PC-3 (cell line): Measurements from ENCODE around the gene CACUL1. TPM values are rescaled to one million over a fixed set of nuclear protein-coding genes. Genes with fewer than 3 reads are reported as not detected.

Source experiments
- ATAC-seq: fragments of 200-7000 bp; cut with Tn5 transposase; 2 replicates; pipeline ENCODE4 v1.9.1; 2020; ENCODE audit warnings: mild to moderate bottlenecking, moderate library complexity
- BruUV-seq: library from RNA; stranded (reverse); fragments of 400-500 nt; replicated peaks from 2 replicates; lab custom pipeline; 2021; lab: Mats Ljungman, UMichigan
- CTCF ChIA-PET: fragments of 300-600 bp; sonication (Branson Sonifier 250); formaldehyde crosslinking; loops from one replicate; lab custom pipeline; 2022; ENCODE audit warnings: antibody characterized with exemption; lab: Charles Lee
- POLR2A ChIA-PET: fragments of 300-600 bp; sonication (Branson Sonifier 250); formaldehyde crosslinking; loops from one replicate; lab custom pipeline; 2022; ENCODE audit warnings: antibody characterized with exemption; ENCODE audit not compliant: unreplicated experiment; lab: Charles Lee
- DNase-seq: peaks from one replicate; pipeline ENCODE4 v3.0.0-alpha.2; 2015
- H2AFZ ChIP-seq: fragments of 300-600 bp; sonication (generic); 2 replicates; pipeline ENCODE4 v1.6.0; 2016; ENCODE audit warnings: antibody characterized with exemption, low read length
- H3F3A ChIP-seq: fragments of 300-600 bp; sonication (generic); one replicate; pipeline ENCODE4 v1.6.0; 2017; ENCODE audit warnings: antibody characterized with exemption, low read length, control low read depth, mild to moderate bottlenecking; ENCODE audit not compliant: unreplicated experiment
- H3K27ac ChIP-seq: fragments of 300-600 bp; sonication (generic); 2 replicates; pipeline ENCODE4 v1.5.1; 2016; ENCODE audit warnings: mild to moderate bottlenecking, low read length
- H3K27me3 ChIP-seq: fragments of 300-600 bp; sonication (generic); 2 replicates; pipeline ENCODE4 v1.6.1; 2016; ENCODE audit warnings: low read length, mixed read lengths
- H3K36me3 ChIP-seq: fragments of 300-600 bp; sonication (generic); 2 replicates; pipeline ENCODE4 v1.6.1; 2016; ENCODE audit warnings: low read depth, mixed run types, low read length, mixed read lengths
- H3K4me1 ChIP-seq: fragments of 300-600 bp; sonication (generic); 2 replicates; pipeline ENCODE4 v1.5.1; 2016; ENCODE audit warnings: low read length; ENCODE audit not compliant: insufficient read depth
- H3K4me2 ChIP-seq: fragments of 300-600 bp; sonication (generic); 2 replicates; pipeline ENCODE4 v1.6.0; 2016; ENCODE audit warnings: low read length
- H3K4me3 ChIP-seq: fragments of 300-600 bp; sonication (generic); 2 replicates; pipeline ENCODE4 v1.5.1; 2016; ENCODE audit warnings: mild to moderate bottlenecking, low read length, mixed read lengths
- H3K79me2 ChIP-seq: fragments of 300-600 bp; sonication (generic); 2 replicates; pipeline ENCODE4 v1.6.1; 2017; ENCODE audit warnings: low read length, mixed read lengths
- H3K9ac ChIP-seq: fragments of 300-600 bp; sonication (generic); 2 replicates; pipeline ENCODE4 v1.6.0; 2016; ENCODE audit warnings: mild to moderate bottlenecking, low read length
- H3K9me2 ChIP-seq: fragments of 300-600 bp; sonication (generic); replicated peaks from 2 replicates; pipeline ENCODE4 v1.6.1; 2016; ENCODE audit warnings: mixed run types, low read length, mixed read lengths
- H3K9me3 ChIP-seq: fragments of 300-600 bp; sonication (generic); 2 replicates; pipeline ENCODE4 v1.6.1; 2016; ENCODE audit warnings: low read length, mixed read lengths
- H4K20me1 ChIP-seq: fragments of 300-600 bp; sonication (generic); 2 replicates; pipeline ENCODE4 v1.6.1; 2016; ENCODE audit warnings: low read length, mixed read lengths
- EZH2 ChIP-seq: fragments of 300-600 bp; sonication (generic); IDR thresholded peaks from one replicate; pipeline ENCODE4 v1.6.1; 2017; ENCODE audit warnings: antibody characterized with exemption, mild to moderate bottlenecking, low read length; ENCODE audit not compliant: unreplicated experiment
- EZH2phosphoT487 ChIP-seq: fragments of 300-600 bp; sonication (generic); IDR thresholded peaks from 2 replicates; pipeline ENCODE4 v1.6.1; 2018; ENCODE audit warnings: mild to moderate bottlenecking, antibody characterized with exemption, low read length, borderline replicate concordance
- intact Hi-C: fragments of 100-400 bp; cut with micrococcal nuclease; formaldehyde crosslinking; loops from 2 replicates; pipeline ENCODE4 v1.9.0; 2023
- total RNA-seq: library from RNA; depleted of rRNA; stranded (reverse); fragments of >200 nt; gene quantifications from 2 replicates; pipeline ENCODE4 v1.2.3, GENCODE V29; 2014
- TF ChIP-seq, protein P1 (sequence below): fragments of 300-600 bp; sonication (generic); conservative IDR thresholded peaks from 2 replicates; pipeline ENCODE4 v1.5.1; 2017; ENCODE audit warnings: antibody characterized with exemption, low read depth, mild to moderate bottlenecking, low read length

CACUL1 gene
- total RNA-seq, 1 experiment from 2014 or later: 27.6 TPM

- CTCF ChIA-PET: no interaction called here
- H3K9ac ChIP-seq: no peak overlapping the region
These were observed 47.5 kb upstream of the CACUL1 start for GRCh38 chr10:118802126-118802793.

DNA sequence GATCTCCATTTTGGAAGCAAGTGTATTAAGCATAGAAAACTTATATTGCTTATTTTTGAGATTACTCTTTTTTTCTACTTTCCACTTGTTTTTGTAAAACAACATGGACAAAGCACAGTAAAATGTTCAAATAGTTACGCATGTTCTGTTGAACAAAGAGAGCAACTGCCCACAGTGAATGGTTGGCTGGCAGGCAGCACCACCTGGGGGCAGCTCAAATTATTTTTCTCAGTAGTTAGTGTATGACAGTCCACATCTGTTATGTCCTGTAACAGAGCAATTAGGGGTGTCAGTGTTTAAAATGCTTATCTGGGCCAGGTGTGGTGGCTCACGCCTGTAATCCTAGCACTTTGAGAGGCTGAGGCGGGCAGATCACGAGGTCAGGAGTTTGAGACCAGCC, 46.1 kb upstream of the CACUL1 start:
- peak; percentile 41 for DNase-seq
- no peaks in the 10 kb centered on the region for H3K9me3 ChIP-seq
- intact Hi-C loops: loop anchor here (1.0 to 10.0 kb wide), 3 partner anchors 78 to 233 kb away; partner anchors contain the start of gene NANOS1
- no TSS peak for BruUV-seq
- no peak overlapping the region for H3K27ac ChIP-seq
- H3K4me2 ChIP-seq: no peak overlapping the region
- H3K79me2 ChIP-seq: no peaks in the 10 kb centered on the region
- H3K36me3 ChIP-seq: no peaks in the 10 kb centered on the region
- no peaks in the 10 kb centered on the region for H4K20me1 ChIP-seq
- no peaks in the 10 kb centered on the region for H3K9me2 ChIP-seq
- peak; percentile 69; the same call in 1 of the 2 replicates for ATAC-seq
- no peak overlapping the region for H2AFZ ChIP-seq
- H3K27me3 ChIP-seq: no peaks in the 10 kb centered on the region
- H3F3A ChIP-seq: no peaks in the 10 kb centered on the region
- TF ChIP-seq EZH2: no peak
- TF ChIP-seq, protein P1, sequence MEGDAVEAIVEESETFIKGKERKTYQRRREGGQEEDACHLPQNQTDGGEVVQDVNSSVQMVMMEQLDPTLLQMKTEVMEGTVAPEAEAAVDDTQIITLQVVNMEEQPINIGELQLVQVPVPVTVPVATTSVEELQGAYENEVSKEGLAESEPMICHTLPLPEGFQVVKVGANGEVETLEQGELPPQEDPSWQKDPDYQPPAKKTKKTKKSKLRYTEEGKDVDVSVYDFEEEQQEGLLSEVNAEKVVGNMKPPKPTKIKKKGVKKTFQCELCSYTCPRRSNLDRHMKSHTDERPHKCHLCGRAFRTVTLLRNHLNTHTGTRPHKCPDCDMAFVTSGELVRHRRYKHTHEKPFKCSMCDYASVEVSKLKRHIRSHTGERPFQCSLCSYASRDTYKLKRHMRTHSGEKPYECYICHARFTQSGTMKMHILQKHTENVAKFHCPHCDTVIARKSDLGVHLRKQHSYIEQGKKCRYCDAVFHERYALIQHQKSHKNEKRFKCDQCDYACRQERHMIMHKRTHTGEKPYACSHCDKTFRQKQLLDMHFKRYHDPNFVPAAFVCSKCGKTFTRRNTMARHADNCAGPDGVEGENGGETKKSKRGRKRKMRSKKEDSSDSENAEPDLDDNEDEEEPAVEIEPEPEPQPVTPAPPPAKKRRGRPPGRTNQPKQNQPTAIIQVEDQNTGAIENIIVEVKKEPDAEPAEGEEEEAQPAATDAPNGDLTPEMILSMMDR: peak; percentile 66
- no peak overlapping the region for H3K9ac ChIP-seq
- ChIA-PET CTCF (no interaction called here), POLR2A (no interaction called here)
- H3K4me1 ChIP-seq: peaks cover 21% of the 10 kb centered on the region
- no peak overlapping the region for H3K4me3 ChIP-seq

More at GRCh38 chr10:118802126-118802793, 47.5 kb upstream of the CACUL1 start:
- no peak for TF ChIP-seq EZH2phosphoT487
- TF ChIP-seq EZH2: no peak
- TF ChIP-seq, protein P1: no peak
- H3F3A ChIP-seq: no peaks in the 10 kb centered on the region
- H3K4me1 ChIP-seq: peaks cover 21% of the 10 kb centered on the region
- H2AFZ ChIP-seq: no peak overlapping the region
- intact Hi-C loops: loop anchor here (10.0 kb wide), 1 partner anchor 223 kb away; the partner anchor contains the start of gene NANOS1
- ATAC-seq (no peak), DNase-seq (no peak)
- no peaks in the 10 kb centered on the region for H3K79me2 ChIP-seq
- POLR2A ChIA-PET: no interaction called here
- H3K27ac ChIP-seq: no peak overlapping the region
- no peaks in the 10 kb centered on the region for H3K36me3 ChIP-seq
- H3K4me3 ChIP-seq: no peak overlapping the region
- no peaks in the 10 kb centered on the region for H4K20me1 ChIP-seq
- no peaks in the 10 kb centered on the region for H3K27me3 ChIP-seq
- H3K4me2 ChIP-seq: no peak overlapping the region
- no peaks in the 10 kb centered on the region for H3K9me3 ChIP-seq
- BruUV-seq: no TSS peak
- no peaks in the 10 kb centered on the region for H3K9me2 ChIP-seq

GRCh38 chr10:118799777-118800176, 45.0 kb upstream of the CACUL1 start:
- H4K20me1 ChIP-seq: no peaks in the 10 kb centered on the region
- H3K9me3 ChIP-seq: no peaks in the 10 kb centered on the region
- H3K36me3 ChIP-seq: no peaks in the 10 kb centered on the region
- TF ChIP-seq EZH2phosphoT487 (no peak), EZH2 (no peak)
- TF ChIP-seq, protein P1: no peak
- no peak overlapping the region for H3K27ac ChIP-seq
- ChIA-PET POLR2A (no interaction called here), CTCF (no interaction called here)
- DNase-seq: peak; percentile 71
- H3K9me2 ChIP-seq: no peaks in the 10 kb centered on the region
- 0 out of 2 replicates have a peak overlapping the region, but pooled peaks have one; percentile 44 for H3K4me2 ChIP-seq
- H3K9ac ChIP-seq: no peak overlapping the region
- no peaks in the 10 kb centered on the region for H3K27me3 ChIP-seq
- no peaks in the 10 kb centered on the region for H3K79me2 ChIP-seq
- ATAC-seq: peak; percentile 70
- intact Hi-C loops: loop anchor here (2.0 to 10.0 kb wide), 2 partner anchors 77 to 225 kb away; partner anchors contain the start of gene NANOS1
- H3K4me3 ChIP-seq: no peak overlapping the region
- H3F3A ChIP-seq: no peaks in the 10 kb centered on the region
- peaks cover 21% of the 10 kb centered on the region for H3K4me1 ChIP-seq
- BruUV-seq: no TSS peak
- H2AFZ ChIP-seq: no peak overlapping the region
